Ovary (tissue), 3 donors: Measurements from ENCODE around the gene ESRRG.

Experiments
- CTCF ChIP-seq, 3 donors: fragments of 450-650 bp in 2 of 3; fragments of 200-600 bp in 1 of 3; IDR thresholded peaks; one replicate each; pipeline versions ENCODE4 v1.5.1 to v1.8.0; 2016 to 2022; ENCODE audit warnings: antibody characterized with exemption in 3 of 3, mild to moderate bottlenecking in 1 of 3
- EP300 ChIP-seq: sonication (generic); formaldehyde crosslinking; IDR thresholded peaks from one replicate; pipeline ENCODE4 v1.6.1; 2017; ENCODE audit warnings: antibody characterized with exemption
- POLR2A ChIP-seq: fragments of 450-650 bp; IDR thresholded peaks from one replicate; pipeline ENCODE4 v1.6.1; 2017; ENCODE audit warnings: antibody characterized with exemption, mild to moderate bottlenecking, moderate library complexity
- donor health status: DM: no; HTN: no; CAD: no.

GRCh38 chr1:216475659-216476276 is 247.5 kb downstream of the ESRRG start:
- TF ChIP-seq CTCF (IDR thresholded peaks at IDR 0.05) (no peak), POLR2A (no peak), EP300 (no peak)
